HEK293T (cell line): ENCODE measurements around the gene NKAIN2.

Experiments used
- FOXA1 ChIP-seq: fragments of 450-650 bp; IDR thresholded peaks from 2 replicates; pipeline ENCODE4 v1.6.1; 2016; ENCODE audit warnings: mild to moderate bottlenecking
- FOXK2 ChIP-seq: fragments of 450-650 bp; IDR thresholded peaks from 2 replicates; pipeline ENCODE4 v1.6.1; 2016; ENCODE audit warnings: mild to moderate bottlenecking
- LEF1 ChIP-seq: fragments of 450-650 bp; IDR thresholded peaks from 2 replicates; pipeline ENCODE4 v1.6.1; 2017; ENCODE audit warnings: mild to moderate bottlenecking, borderline replicate concordance
- NFRKB ChIP-seq: fragments of 450-650 bp; IDR thresholded peaks from 2 replicates; pipeline ENCODE4 v1.6.1; 2016; ENCODE audit warnings: mild to moderate bottlenecking, moderate library complexity
- SP1 ChIP-seq: fragments of 450-650 bp; IDR thresholded peaks from 2 replicates; pipeline ENCODE4 v1.6.1; 2017

GRCh38 chr6:124561635-124562130 lies 758.0 kb downstream of the NKAIN2 start:
- TF ChIP-seq NFRKB (no peak), FOXK2 (no peak), LEF1 (no peak), FOXA1 (no peak), SP1 (no peak)
